COLO829 (cell line): Measurements from ENCODE around the gene UBE2V1.
"Not testable (repeated sequence)": the region's sequence is repeated elsewhere in the genome, so short reads cannot be mapped to it uniquely, and the experiment has no call there.

ENCODE experiments used
- DNase-seq: peaks from one replicate; pipeline ENCODE4 v3.0.0; 2012; ENCODE audit warnings: low spot score

The UBE2V1 gene

DNA sequence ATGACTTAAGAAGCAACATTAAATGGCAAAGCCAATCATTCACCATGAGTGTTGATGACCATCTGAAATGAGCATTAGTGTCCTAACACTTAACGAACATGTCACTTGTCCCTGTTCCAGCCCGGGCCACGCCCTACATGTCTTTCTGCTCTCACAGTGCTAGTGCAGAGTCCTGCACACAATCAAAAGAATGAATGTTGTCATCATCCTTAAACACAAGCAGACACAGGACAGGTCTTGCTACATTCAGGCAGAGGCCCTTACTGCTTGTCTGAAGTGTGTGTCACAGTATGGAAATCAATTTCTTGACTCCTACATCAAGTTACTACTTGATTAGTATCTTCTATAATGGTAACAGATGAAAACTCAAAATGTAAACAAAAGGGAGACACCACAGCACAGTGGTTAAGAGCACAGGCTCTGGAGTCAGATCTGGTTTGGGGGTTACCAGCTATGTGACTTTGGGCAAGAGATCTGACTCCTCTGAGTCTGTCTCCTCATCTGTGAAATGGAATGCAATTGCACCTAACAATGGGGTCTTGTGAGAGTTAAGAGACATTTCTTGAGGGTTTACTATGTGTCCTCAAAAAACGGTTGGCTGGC is 17.4 kb downstream of the UBE2V1 start:
- DNase-seq, result no peak

- DNase-seq, result no peak
These were observed 18.4 kb downstream of the UBE2V1 start for GRCh38 chr20:50094522-50094921.

DNA sequence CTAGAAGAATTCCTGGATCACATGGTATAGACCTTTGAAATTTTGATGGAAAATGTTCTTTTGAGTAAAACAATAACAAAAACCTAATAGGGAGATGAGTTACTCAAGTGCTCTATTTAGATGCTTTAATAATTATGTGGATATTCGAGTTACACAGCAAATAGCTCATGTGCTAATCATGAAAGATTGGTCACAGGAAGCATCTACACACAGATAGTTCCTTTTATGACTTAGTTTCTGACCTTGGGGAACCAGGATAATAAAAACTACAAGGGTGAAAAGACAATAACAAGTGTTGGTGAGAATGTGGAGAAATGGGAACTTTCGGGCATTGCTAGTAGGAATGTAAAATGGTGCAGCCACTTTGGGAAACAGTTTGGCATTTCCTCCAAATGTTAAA is 19.7 kb downstream of the UBE2V1 start:
- no peak for DNase-seq

- DNase-seq, result no peak
These were observed 20.5 kb downstream of the UBE2V1 start for GRCh38 chr20:50092436-50092835.

- DNase-seq, result no peak
These were observed 23.2 kb downstream of the UBE2V1 start for GRCh38 chr20:50089787-50090177.

GRCh38 chr20:50089140-50089786 is 23.7 kb downstream of the UBE2V1 start:
- DNase-seq, result peak; percentile 51

DNA sequence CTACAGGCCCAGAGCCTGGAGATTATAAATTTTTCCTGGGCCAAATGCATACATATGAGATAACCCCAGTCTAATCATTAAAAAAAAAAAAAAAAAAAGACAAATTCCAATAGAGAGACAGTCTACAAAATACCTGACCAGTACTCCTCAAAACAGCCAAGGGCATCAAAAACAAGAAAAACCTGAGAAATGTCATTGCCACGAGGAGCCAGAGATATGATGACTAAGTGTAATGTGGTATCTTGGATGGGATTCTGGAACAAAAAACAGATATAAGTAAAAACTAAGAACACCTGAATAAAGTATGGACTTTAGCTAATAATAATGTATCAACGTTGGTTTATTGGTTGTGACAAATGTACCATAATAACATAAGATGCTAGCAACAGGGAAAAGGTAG is 24.9 kb downstream of the UBE2V1 start:
- DNase-seq, result no peak

DNA sequence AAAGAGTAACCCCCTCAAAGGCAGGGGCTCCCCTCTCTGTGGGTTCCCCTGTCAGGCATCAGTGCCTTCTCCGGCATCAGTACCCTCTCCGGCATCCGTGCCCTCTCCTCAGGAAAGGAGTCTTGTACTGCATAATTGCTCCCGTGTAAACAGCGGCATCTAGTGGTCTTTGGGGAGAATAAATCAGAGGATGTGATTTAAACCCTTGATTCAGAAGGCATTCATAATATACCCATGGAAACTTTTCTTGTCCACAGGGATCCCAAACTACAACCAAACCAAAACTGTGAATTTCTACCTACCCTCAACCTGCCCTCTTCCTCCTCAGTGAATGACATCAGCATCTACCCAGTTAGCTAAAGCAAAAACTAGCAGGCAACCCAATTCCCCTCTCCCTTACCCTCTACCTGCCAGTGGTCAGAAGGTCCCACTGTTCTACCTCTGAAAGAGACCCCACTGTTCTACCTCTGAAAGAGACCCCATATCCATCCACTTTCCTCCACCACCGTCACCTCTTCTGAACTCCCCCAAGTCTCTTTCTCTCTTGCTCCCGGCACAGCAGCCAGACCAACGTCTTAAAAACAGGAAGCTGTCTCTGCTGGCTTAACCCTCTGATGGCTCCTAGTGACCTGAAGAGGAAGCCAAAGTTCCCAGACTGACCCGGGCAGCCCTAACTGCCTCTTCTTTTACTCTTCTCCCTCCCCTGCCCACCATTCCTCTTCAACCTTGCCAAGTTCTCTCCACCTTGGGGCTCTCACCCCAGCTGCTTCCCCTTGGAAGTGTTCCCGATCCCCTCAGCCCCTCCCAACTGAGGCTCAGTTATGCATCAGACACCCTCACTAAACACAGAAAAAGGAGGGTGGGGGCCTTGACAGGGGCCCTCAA is 27.2 kb downstream of the UBE2V1 start:
- DNase-seq, result peak; percentile 91

DNA sequence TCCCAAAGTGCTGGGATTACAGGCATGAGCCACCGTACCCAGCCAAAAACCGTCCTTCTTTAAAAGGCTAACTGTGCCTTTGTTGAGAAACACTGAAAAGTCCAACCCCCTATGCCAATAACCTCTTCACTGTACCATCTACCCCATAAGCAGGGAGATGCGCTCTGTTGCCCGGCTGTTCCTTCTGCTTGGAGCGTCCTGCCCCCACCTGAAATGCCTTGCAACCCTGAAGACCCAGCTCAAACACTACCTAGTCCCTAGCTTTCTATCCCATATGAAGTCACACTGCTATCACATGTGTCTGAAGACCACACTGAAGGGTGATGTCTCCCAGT is 27.8 kb downstream of the UBE2V1 start:
- no peak for DNase-seq

DNA sequence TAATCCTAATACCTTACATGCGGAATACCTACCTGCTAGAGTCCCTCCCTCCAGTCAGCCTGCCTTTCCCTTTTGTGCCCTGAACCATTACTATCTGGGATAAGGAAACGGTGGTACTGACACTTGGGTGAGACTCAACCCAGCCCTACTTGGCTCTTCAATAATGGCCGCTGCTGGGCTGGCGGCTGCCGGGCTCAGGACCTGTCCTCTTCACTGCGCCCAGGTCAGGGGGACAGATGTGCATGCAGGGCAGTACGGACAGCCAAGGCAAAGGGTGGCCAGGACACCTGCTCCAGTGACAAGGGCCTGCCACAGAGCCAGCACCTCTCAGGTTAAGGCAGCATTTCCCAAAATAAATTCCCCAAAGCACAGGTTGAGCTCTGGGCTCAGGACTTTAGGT is 29.9 kb downstream of the UBE2V1 start:
- no peak for DNase-seq

DNA sequence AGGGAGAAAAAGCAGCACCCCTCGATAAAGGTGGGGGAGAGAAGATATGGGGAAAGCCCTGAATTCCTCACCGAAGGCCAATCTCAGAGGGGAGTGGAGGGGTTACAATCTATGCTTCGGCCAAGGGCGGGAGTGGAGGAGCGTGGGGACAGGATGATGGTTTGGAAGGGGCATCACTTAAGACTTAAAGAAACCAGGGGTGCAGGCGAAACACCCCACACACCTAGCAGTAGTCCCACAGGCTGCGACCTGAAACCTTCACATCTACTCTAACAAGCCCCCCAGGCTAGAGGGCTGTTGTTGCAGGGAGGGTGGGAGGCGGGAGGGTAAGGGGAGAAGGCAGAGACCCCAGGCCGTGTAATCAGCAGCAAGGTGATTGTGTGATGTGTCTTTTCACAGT is 30.9 kb downstream of the UBE2V1 start:
- DNase-seq, result not testable (repeated sequence)

- no peak for DNase-seq
These were observed 34.9 kb downstream of the UBE2V1 start for GRCh38 chr20:50077818-50078601.

DNA sequence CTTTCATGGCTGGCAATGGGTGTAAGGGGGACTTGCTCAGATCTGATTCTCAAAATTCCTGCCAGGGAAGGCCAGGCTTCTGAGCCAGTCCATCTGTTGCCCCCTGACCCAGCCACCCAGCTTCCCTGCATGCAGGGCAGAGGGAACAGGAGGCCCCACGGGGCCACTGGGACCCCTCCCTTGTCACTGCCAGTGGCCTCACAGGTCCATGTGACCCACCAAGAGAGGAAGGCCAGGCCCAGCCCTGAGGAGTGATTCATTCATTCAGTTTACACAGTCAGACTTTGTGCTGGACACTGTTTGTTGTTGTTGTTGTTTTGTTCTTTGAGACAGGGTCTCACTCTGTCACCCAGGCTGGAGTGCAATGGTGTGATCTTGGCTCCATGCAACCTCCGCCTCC is 39.5 kb downstream of the UBE2V1 start:
- DNase-seq, result no peak

GRCh38 chr20:50071039-50071888 is 41.7 kb downstream of the UBE2V1 start:
- DNase-seq, result peak; percentile 94

- DNase-seq, result no peak
These were observed 42.6 kb downstream of the UBE2V1 start for GRCh38 chr20:50070361-50070760.

GRCh38 chr20:50068041-50068651 is 44.8 kb downstream of the UBE2V1 start:
- no peak for DNase-seq

- DNase-seq, result no peak
These were observed 45.5 kb downstream of the UBE2V1 start for GRCh38 chr20:50067461-50067860.

DNA sequence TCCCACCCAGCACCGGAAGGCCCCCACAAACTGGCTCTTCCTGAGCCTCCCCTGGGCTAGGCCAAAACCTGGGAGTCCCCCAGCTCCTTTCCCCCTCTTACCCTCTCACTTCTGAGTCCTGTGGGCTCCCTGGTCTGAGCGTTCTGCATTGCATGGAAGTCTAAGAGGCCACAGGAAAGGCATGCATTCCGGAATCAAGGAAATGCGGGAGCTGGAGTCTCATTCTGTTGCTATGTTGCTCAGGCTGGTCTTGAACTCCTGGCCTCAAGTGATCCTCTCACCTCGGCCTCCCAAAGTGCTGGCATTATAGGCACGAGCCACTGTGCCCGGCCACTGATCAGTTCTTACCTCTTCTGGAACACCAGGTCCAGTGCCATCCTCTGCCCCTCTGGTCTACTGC is 45.9 kb downstream of the UBE2V1 start:
- DNase-seq, result no peak

GRCh38 chr20:50066161-50066834 is 46.7 kb downstream of the UBE2V1 start:
- DNase-seq, result no peak

DNA sequence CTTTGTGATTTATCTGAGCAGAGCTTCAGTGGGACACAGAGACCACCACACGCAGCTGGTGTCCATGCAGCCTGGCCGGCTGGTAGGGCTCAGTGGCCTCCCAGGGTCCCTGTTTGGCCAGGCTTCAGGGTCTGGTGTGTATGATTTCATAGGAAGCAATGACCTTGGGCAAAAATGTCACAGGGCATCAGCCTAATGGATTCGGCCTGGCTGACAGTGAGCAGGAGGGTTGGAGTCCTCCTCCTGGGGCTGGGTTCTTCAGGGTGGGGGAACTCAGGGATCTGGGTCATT is 47.7 kb downstream of the UBE2V1 start:
- DNase-seq, result no peak

DNA sequence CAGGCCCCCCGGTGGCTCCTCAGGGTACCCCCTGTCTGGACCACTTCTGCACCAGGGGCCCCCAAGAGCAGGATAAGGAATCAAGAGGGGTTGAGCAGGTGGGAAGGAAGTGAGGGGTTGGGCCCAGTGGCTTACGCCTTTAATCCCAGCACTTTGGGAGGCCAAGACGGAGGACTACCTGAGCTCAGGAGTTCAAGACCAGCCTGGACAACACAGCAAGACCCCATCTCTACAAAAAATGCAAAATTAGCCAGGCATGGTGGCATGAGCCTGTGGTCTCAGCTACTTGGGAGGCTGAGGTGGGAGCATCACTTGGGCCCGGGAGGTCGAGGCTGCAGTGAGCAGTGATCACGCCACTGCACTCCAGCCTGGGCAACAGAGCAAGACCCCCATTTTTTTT is 49.2 kb downstream of the UBE2V1 start:
- DNase-seq, result not testable (repeated sequence)
